ENCODE data around the gene SCLY.

Gene SCLY

GRCh38 chr2:238016526-238016925 lies 44.3 kb upstream of the SCLY start:
- peaks cover 8% of the 10 kb centered on the region for H3K4me1 ChIP-seq (ENCODE audit: insufficient read depth, low read length, poor library complexity, severe bottlenecking)
- no peaks in the 10 kb centered on the region for H3K9me2 ChIP-seq (replicated peaks; ENCODE audit: low read depth, low read length)
- peaks cover 5% of the 10 kb centered on the region for H4K20me1 ChIP-seq (ENCODE audit: insufficient read depth, low read length, poor library complexity, severe bottlenecking)
- H3F3A ChIP-seq (ENCODE audit: low read depth): no peaks in the 10 kb centered on the region
- H3K4me2 ChIP-seq (ENCODE audit: low read depth, low read length, poor library complexity, severe bottlenecking): no peak overlapping the region
- peaks cover 7% of the 10 kb centered on the region; the same call in 1 of the 2 replicates for H3K79me2 ChIP-seq (ENCODE audit: insufficient read depth, low read length)
- peaks cover 53% of the 10 kb centered on the region; the same call in 1 of the 2 replicates for H3K36me3 ChIP-seq (ENCODE audit: insufficient read depth, low read length)
- no peaks in the 10 kb centered on the region for H3K27me3 ChIP-seq (ENCODE audit: insufficient read depth, low read length, poor library complexity, severe bottlenecking)
- H3K9ac ChIP-seq (ENCODE audit: low read depth, low read length, poor library complexity, severe bottlenecking): no peak overlapping the region
- H3K4me3 ChIP-seq (ENCODE audit: low read length, poor library complexity, severe bottlenecking): no peak overlapping the region
- no peaks in the 10 kb centered on the region for H3K9me3 ChIP-seq (ENCODE audit: insufficient read depth, low read depth, low read length)
- no peak for TF ChIP-seq EZH2phosphoT487 (IDR thresholded peaks at IDR 0.05; ENCODE audit: borderline replicate concordance)
- TF ChIP-seq, protein P1, sequence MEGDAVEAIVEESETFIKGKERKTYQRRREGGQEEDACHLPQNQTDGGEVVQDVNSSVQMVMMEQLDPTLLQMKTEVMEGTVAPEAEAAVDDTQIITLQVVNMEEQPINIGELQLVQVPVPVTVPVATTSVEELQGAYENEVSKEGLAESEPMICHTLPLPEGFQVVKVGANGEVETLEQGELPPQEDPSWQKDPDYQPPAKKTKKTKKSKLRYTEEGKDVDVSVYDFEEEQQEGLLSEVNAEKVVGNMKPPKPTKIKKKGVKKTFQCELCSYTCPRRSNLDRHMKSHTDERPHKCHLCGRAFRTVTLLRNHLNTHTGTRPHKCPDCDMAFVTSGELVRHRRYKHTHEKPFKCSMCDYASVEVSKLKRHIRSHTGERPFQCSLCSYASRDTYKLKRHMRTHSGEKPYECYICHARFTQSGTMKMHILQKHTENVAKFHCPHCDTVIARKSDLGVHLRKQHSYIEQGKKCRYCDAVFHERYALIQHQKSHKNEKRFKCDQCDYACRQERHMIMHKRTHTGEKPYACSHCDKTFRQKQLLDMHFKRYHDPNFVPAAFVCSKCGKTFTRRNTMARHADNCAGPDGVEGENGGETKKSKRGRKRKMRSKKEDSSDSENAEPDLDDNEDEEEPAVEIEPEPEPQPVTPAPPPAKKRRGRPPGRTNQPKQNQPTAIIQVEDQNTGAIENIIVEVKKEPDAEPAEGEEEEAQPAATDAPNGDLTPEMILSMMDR (conservative IDR thresholded peaks at IDR 0.05; ENCODE audit: low read length): no peak
- H2AFZ ChIP-seq (ENCODE audit: low read length): no peak overlapping the region

DNA sequence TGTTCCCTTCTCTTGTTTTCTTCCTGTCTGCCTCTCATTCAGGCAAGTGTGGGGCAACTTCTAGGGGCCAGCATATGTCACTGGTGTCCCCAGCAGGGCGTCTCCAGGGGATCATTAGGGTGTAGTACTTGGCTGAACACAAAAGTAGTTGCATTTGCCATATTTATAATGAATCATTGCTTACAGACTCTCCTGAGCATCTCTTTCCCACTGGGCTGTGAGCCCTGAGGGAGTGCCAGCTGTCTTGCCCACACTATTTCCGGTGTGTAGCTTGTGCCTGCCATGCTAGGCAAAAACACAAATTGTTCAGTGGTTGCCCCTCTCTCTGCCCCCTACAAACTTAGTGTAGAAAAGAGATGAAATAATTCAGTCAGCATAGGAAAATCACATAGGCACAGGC lies 40.8 kb upstream of the SCLY start:
- Histone ChIP-seq H3K9ac (ENCODE audit: low read depth, low read length, poor library complexity, severe bottlenecking) (no peak overlapping the region), H3F3A (ENCODE audit: low read depth) (no peaks in the 10 kb centered on the region), H2AFZ (ENCODE audit: low read length) (no peak overlapping the region), H4K20me1 (ENCODE audit: insufficient read depth, low read length, poor library complexity, severe bottlenecking) (peaks cover 5% of the 10 kb centered on the region), H3K79me2 (ENCODE audit: insufficient read depth, low read length) (peaks cover 12% of the 10 kb centered on the region), H3K4me2 (ENCODE audit: low read depth, low read length, poor library complexity, severe bottlenecking) (no peak overlapping the region), H3K4me1 (ENCODE audit: insufficient read depth, low read length, poor library complexity, severe bottlenecking) (peaks cover 8% of the 10 kb centered on the region), H3K9me2 (replicated peaks; ENCODE audit: low read depth, low read length) (no peaks in the 10 kb centered on the region), H3K4me3 (ENCODE audit: low read length, poor library complexity, severe bottlenecking) (no peak overlapping the region), H3K36me3 (ENCODE audit: insufficient read depth, low read length) (peaks cover 39% of the 10 kb centered on the region; the same call in 1 of the 2 replicates), H3K9me3 (ENCODE audit: insufficient read depth, low read depth, low read length) (no peaks in the 10 kb centered on the region), H3K27me3 (ENCODE audit: insufficient read depth, low read length, poor library complexity, severe bottlenecking) (no peaks in the 10 kb centered on the region)
- no peak for TF ChIP-seq EZH2phosphoT487 (IDR thresholded peaks at IDR 0.05; ENCODE audit: borderline replicate concordance)
- TF ChIP-seq, protein P1 (conservative IDR thresholded peaks at IDR 0.05; ENCODE audit: low read length): no peak

GRCh38 chr2:238020816-238021215 lies 40.0 kb upstream of the SCLY start:
- H3K4me3 ChIP-seq (ENCODE audit: low read length, poor library complexity, severe bottlenecking): no peak overlapping the region
- H3K9me2 ChIP-seq (replicated peaks; ENCODE audit: low read depth, low read length): no peaks in the 10 kb centered on the region
- no peak overlapping the region for H2AFZ ChIP-seq (ENCODE audit: low read length)
- H3K27me3 ChIP-seq (ENCODE audit: insufficient read depth, low read length, poor library complexity, severe bottlenecking): no peaks in the 10 kb centered on the region
- TF ChIP-seq, protein P1 (conservative IDR thresholded peaks at IDR 0.05; ENCODE audit: low read length): no peak
- no peak for TF ChIP-seq EZH2phosphoT487 (IDR thresholded peaks at IDR 0.05; ENCODE audit: borderline replicate concordance)
- H3K36me3 ChIP-seq (ENCODE audit: insufficient read depth, low read length): peaks cover 44% of the 10 kb centered on the region; the same call in 1 of the 2 replicates
- H3K9ac ChIP-seq (ENCODE audit: low read depth, low read length, poor library complexity, severe bottlenecking): no peak overlapping the region
- H3K9me3 ChIP-seq (ENCODE audit: insufficient read depth, low read depth, low read length): no peaks in the 10 kb centered on the region
- no peak overlapping the region for H3K4me2 ChIP-seq (ENCODE audit: low read depth, low read length, poor library complexity, severe bottlenecking)
- peaks cover 5% of the 10 kb centered on the region for H4K20me1 ChIP-seq (ENCODE audit: insufficient read depth, low read length, poor library complexity, severe bottlenecking)
- H3K4me1 ChIP-seq (ENCODE audit: insufficient read depth, low read length, poor library complexity, severe bottlenecking): peaks cover 8% of the 10 kb centered on the region
- H3K79me2 ChIP-seq (ENCODE audit: insufficient read depth, low read length): peaks cover 12% of the 10 kb centered on the region
- H3F3A ChIP-seq (ENCODE audit: low read depth): no peaks in the 10 kb centered on the region
